Astrocyte (in vitro differentiated cells and primary cell): ENCODE results near the gene HOXA5. TPM values are rescaled to one million over a fixed set of nuclear protein-coding genes. Genes with fewer than 3 reads are reported as not detected.

Experiments used
- DNase-seq: peaks from one replicate; pipeline ENCODE4 v3.0.0-alpha.2; 2010; ENCODE audit warnings: low read depth
- FAIRE-seq: peaks from 2 replicates; lab custom pipeline; 2011; peaks lifted over from hg19 to GRCh38; lab: Jason Lieb, UNC
- H2AFZ ChIP-seq: 2 replicates; pipeline ENCODE4 v1.6.0; 2012; ENCODE audit warnings: low read depth, low read length, inconsistent platforms
- H3K27ac ChIP-seq: 2 replicates; pipeline ENCODE4 v1.5.1; 2011; ENCODE audit warnings: low read depth, low read length, inconsistent platforms
- H3K27me3 ChIP-seq: 2 replicates; pipeline ENCODE4 v1.6.0; 2011; ENCODE audit warnings: low read length, inconsistent platforms; ENCODE audit not compliant: insufficient read depth
- H3K36me3 ChIP-seq: 2 replicates; pipeline ENCODE4 v1.5.1; 2011; ENCODE audit warnings: low read length, inconsistent platforms; ENCODE audit not compliant: insufficient read depth
- H3K4me1 ChIP-seq: 2 replicates; pipeline ENCODE4 v1.5.1; 2011; ENCODE audit warnings: low read length, inconsistent platforms; ENCODE audit not compliant: insufficient read depth
- H3K4me2 ChIP-seq: 2 replicates; pipeline ENCODE4 v1.6.0; 2012; ENCODE audit warnings: low read length, inconsistent platforms
- H3K4me3 ChIP-seq: 2 replicates; pipeline ENCODE4 v1.5.1; 2011; ENCODE audit warnings: low read depth, mild to moderate bottlenecking, low read length, inconsistent platforms; ENCODE audit not compliant: insufficient read depth
- H3K79me2 ChIP-seq: 2 replicates; pipeline ENCODE4 v1.6.0; 2012; ENCODE audit warnings: mild to moderate bottlenecking, low read length, inconsistent platforms; ENCODE audit not compliant: insufficient read depth
- H3K9ac ChIP-seq: 2 replicates; pipeline ENCODE4 v1.6.0; 2012; ENCODE audit warnings: mild to moderate bottlenecking, low read length, inconsistent platforms
- H3K9me3 ChIP-seq: 2 replicates; pipeline ENCODE4 v1.5.1; 2012; ENCODE audit warnings: low read depth, mild to moderate bottlenecking, low read length, inconsistent platforms; ENCODE audit not compliant: insufficient read depth
- H4K20me1 ChIP-seq: 2 replicates; pipeline ENCODE4 v1.6.0; 2012; ENCODE audit warnings: low read length, inconsistent platforms; ENCODE audit not compliant: insufficient read depth
- H3K27ac Mint-ChIP-seq: one replicate; pipeline ENCODE4 v1.8.0; 2021; ENCODE audit warnings: mild to moderate bottlenecking, mixed read lengths; ENCODE audit not compliant: unreplicated experiment
- H3K27me3 Mint-ChIP-seq: one replicate; pipeline ENCODE4 v1.8.0; 2021; ENCODE audit warnings: low read depth, mixed read lengths; ENCODE audit not compliant: unreplicated experiment
- H3K36me3 Mint-ChIP-seq: one replicate; pipeline ENCODE4 v1.8.0; 2021; ENCODE audit warnings: low read depth, mixed read lengths; ENCODE audit not compliant: unreplicated experiment
- H3K4me1 Mint-ChIP-seq: one replicate; pipeline ENCODE4 v1.8.0; 2021; ENCODE audit warnings: low read depth, mixed read lengths; ENCODE audit not compliant: unreplicated experiment
- H3K4me3 Mint-ChIP-seq: one replicate; pipeline ENCODE4 v1.8.0; 2021; ENCODE audit warnings: mild to moderate bottlenecking, moderate library complexity, mixed read lengths; ENCODE audit not compliant: unreplicated experiment
- H3K9me3 Mint-ChIP-seq: one replicate; pipeline ENCODE4 v1.8.0; 2021; ENCODE audit warnings: mild to moderate bottlenecking, mixed read lengths; ENCODE audit not compliant: unreplicated experiment
- CTCF ChIP-seq: IDR thresholded peaks from 2 replicates; pipeline ENCODE4 v1.5.1; 2011; ENCODE audit warnings: low read depth, mild to moderate bottlenecking, inconsistent platforms, low read length, moderate library complexity; ENCODE audit not compliant: insufficient read depth
- EZH2 ChIP-seq: IDR thresholded peaks from 2 replicates; pipeline ENCODE4 v1.6.1; 2012; ENCODE audit warnings: mild to moderate bottlenecking, low read length, inconsistent platforms; ENCODE audit not compliant: insufficient read depth
- total RNA-seq: library from RNA; stranded (reverse); gene quantifications from 2 replicates; pipeline ENCODE4 v1.2.1, GENCODE V29; 2021

The HOXA5 gene
- total RNA-seq, 1 donor from 2014 or later = not detected

- peak; percentile 14 for DNase-seq
- Histone ChIP-seq H3K9ac (peak overlapping the region; percentile 68), H3K27ac (peak overlapping the region; percentile 70), H3K4me2 (peak overlapping the region; percentile 91), H3K4me1 (peaks cover 31% of the 10 kb centered on the region), H3K27me3 (peaks cover 56% of the 10 kb centered on the region), H4K20me1 (no peaks in the 10 kb centered on the region), H3K79me2 (peaks cover 50% of the 10 kb centered on the region), H3K4me3 (no peak overlapping the region), H2AFZ (no peak overlapping the region), H3K36me3 (no peaks in the 10 kb centered on the region), H3K9me3 (no peaks in the 10 kb centered on the region)
- H3K36me3 Mint-ChIP-seq = peaks cover 3% of the 10 kb centered on the region
- TF ChIP-seq CTCF (no peak), EZH2 (no peak)
- H3K9me3 Mint-ChIP-seq = peaks cover 23% of the 10 kb centered on the region
- H3K4me1 Mint-ChIP-seq = no peaks in the 10 kb centered on the region
- peaks cover 83% of the 10 kb centered on the region for H3K27me3 Mint-ChIP-seq
- H3K27ac Mint-ChIP-seq = peak overlapping the region; percentile 58
- H3K4me3 Mint-ChIP-seq = no peak overlapping the region
- no peak for FAIRE-seq
Observed at GRCh38 chr7:27109466-27110185, 33.9 kb downstream of the HOXA5 start.

GRCh38 chr7:27108390-27109127 is 34.9 kb downstream of the HOXA5 start:
- peak overlapping the region; percentile 91 for H3K4me2 ChIP-seq
- H4K20me1 ChIP-seq = no peaks in the 10 kb centered on the region
- TF ChIP-seq CTCF (no peak), EZH2 (no peak)
- no peak overlapping the region for H3K27ac Mint-ChIP-seq
- H2AFZ ChIP-seq = no peak overlapping the region
- peak overlapping the region; percentile 70 for H3K27ac ChIP-seq
- peaks cover 3% of the 10 kb centered on the region for H3K36me3 Mint-ChIP-seq
- H3K79me2 ChIP-seq = peaks cover 46% of the 10 kb centered on the region
- no peak overlapping the region for H3K4me3 Mint-ChIP-seq
- H3K9ac ChIP-seq = peak overlapping the region; percentile 68
- H3K4me1 ChIP-seq = peaks cover 36% of the 10 kb centered on the region
- FAIRE-seq (no peak), DNase-seq (peak; percentile 84)
- no peaks in the 10 kb centered on the region for H3K9me3 ChIP-seq
- peaks cover 88% of the 10 kb centered on the region for H3K27me3 Mint-ChIP-seq
- no peaks in the 10 kb centered on the region for H3K4me1 Mint-ChIP-seq
- peaks cover 61% of the 10 kb centered on the region for H3K27me3 ChIP-seq
- no peak overlapping the region for H3K4me3 ChIP-seq
- no peaks in the 10 kb centered on the region for H3K36me3 ChIP-seq
- H3K9me3 Mint-ChIP-seq = peaks cover 28% of the 10 kb centered on the region
